GM12875 (cell line): ENCODE measurements around the gene DIAPH2.

Experiments
- H3K4me3 ChIP-seq: one replicate; pipeline ENCODE4 v1.5.1; 2011; ENCODE audit warnings: low read depth, low read length, control low read depth
- CTCF ChIP-seq: IDR thresholded peaks from 2 replicates; pipeline ENCODE4 v1.5.1; 2011; ENCODE audit warnings: low read depth, mild to moderate bottlenecking, control low read depth, inconsistent platforms, low read length, moderate library complexity, borderline replicate concordance; ENCODE audit not compliant: insufficient read depth

Gene DIAPH2

GRCh38 chrX:97159916-97160800, 475.5 kb downstream of the DIAPH2 start:
- no peak overlapping the region for H3K4me3 ChIP-seq
- TF ChIP-seq CTCF = no peak

- no peak for TF ChIP-seq CTCF
- no peak overlapping the region for H3K4me3 ChIP-seq
Observed at GRCh38 chrX:97167333-97167732, 482.7 kb downstream of the DIAPH2 start.

- H3K4me3 ChIP-seq = no peak overlapping the region
- no peak for TF ChIP-seq CTCF
Observed at GRCh38 chrX:97168646-97169045, 484.0 kb downstream of the DIAPH2 start.

- no peak overlapping the region for H3K4me3 ChIP-seq
- no peak for TF ChIP-seq CTCF
Observed at GRCh38 chrX:97175147-97175546, 490.5 kb downstream of the DIAPH2 start.

- no peak for TF ChIP-seq CTCF
- H3K4me3 ChIP-seq = no peak overlapping the region
Observed at GRCh38 chrX:97189668-97190067, 505.0 kb downstream of the DIAPH2 start.

- no peak for TF ChIP-seq CTCF
- no peak overlapping the region for H3K4me3 ChIP-seq
Observed at GRCh38 chrX:97199501-97199900, 514.9 kb downstream of the DIAPH2 start.

GRCh38 chrX:97200454-97200853, 515.8 kb downstream of the DIAPH2 start:
- no peak for TF ChIP-seq CTCF
- H3K4me3 ChIP-seq = no peak overlapping the region
